Measurements from ENCODE around the gene ZFYVE16. TPM values are rescaled to one million over a fixed set of nuclear protein-coding genes. Genes with fewer than 3 reads are reported as not detected.
"Not testable (repeated sequence)": the region's sequence is repeated elsewhere in the genome, so short reads cannot be mapped to it uniquely, and the experiment has no call there.

The ZFYVE16 gene
- total and polyA plus RNA-seq, 11 donors = 10.3 to 53.2 (median 36.3) TPM

DNA sequence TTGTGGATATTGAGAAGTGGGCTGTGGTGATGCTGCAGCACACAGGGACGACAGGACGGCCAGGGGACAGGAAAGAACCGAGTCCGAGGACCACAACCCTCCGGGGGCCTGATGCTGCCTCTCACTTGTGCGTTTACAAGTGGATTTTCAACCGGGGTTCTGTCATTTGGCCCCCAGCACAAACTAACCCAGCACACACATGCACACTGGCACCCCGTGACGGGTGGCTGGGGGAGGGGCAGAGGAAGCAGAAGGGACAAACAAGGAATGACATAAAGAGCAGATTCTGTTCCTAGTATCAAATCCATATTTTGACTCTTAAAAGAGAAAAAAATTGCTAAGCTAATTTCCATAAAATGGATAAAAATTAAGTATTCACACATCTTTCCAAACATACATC lies 18.3 kb upstream of the ZFYVE16 start:
- TF ChIP-seq POLR2A (IDR thresholded peaks at IDR 0.05) (no peak), CTCF (IDR thresholded peaks at IDR 0.05) (no peak)
- Histone ChIP-seq H3K4me1 (peaks cover 0 to 6% (median 0%) of the 10 kb centered on the region in 12 donors), H3K9me3 (peaks cover 0 to 15% (median 2%) of the 10 kb centered on the region in 12 donors), H3K36me3 (no peaks in the 10 kb centered on the region), H3K27me3 (no peaks in the 10 kb centered on the region), H3K4me3 (peak overlapping the region in 2 of 12 donors; percentile 26 to 32), H3K27ac (no peak overlapping the region)
- peak in 4 of 5 donors; percentile 25 to 64 (median 50) for DNase-seq
- peak in 1 of 4 donors; percentile 54 for ATAC-seq
- intact Hi-C loops (cut with DNase I) = no loop called here
- 54 to 66% (median 60%) methylated on average over 9 of the region's 9 CpGs for WGBS, 4 donors

- intact Hi-C loops (cut with DNase I); H3K27me3 ChIP-seq; ATAC-seq; H3K4me1 ChIP-seq; DNase-seq; H3K4me3 ChIP-seq; H3K36me3 ChIP-seq; H3K27ac ChIP-seq: not testable (repeated sequence)
- H3K9me3 ChIP-seq = peaks cover 0 to 15% (median 2%) of the 10 kb centered on the region in 12 donors
- 60 to 68% (median 66%) methylated on average over 3 of the region's 3 CpGs for WGBS, 4 donors
Measured at GRCh38 chr5:80390413-80390812, 17.5 kb upstream of the ZFYVE16 start.

DNA sequence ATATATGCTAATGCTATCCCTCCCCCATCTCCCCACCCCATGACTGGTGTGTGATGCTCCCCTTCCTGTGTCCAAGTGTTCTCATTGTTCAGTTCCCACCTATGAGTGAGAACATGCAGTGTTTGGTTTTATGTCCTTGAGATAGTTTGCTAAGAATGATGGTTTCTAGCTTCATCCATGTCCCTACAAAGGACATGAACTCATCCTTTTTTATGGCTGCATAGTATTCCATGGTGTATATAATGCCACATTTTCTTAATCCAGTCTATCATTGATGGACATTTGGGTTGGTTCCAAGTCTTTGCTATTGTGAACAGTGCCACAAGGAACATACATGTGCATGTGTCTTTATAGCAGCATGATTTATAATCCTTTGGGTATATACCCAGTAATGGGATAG lies 16.6 kb upstream of the ZFYVE16 start:
- ATAC-seq; H3K4me3 ChIP-seq; H3K27ac ChIP-seq; H3K27me3 ChIP-seq; H3K36me3 ChIP-seq; DNase-seq; H3K4me1 ChIP-seq; intact Hi-C loops (cut with DNase I): not testable (repeated sequence)
- peaks cover 0 to 15% (median 2%) of the 10 kb centered on the region in 12 donors for H3K9me3 ChIP-seq

GRCh38 chr5:80399526-80400239 lies 8.2 kb upstream of the ZFYVE16 start:
- intact Hi-C loops (cut with DNase I) = loop anchor here in 1 of 10 donors (10.0 kb wide), 2 partner anchors 145 to 305 kb away; partner anchors contain the start of gene SERINC5
- Histone ChIP-seq H3K36me3 (no peaks in the 10 kb centered on the region), H3K27me3 (no peaks in the 10 kb centered on the region), H3K4me1 (peaks cover 0 to 25% (median 0%) of the 10 kb centered on the region in 12 donors), H3K4me3 (no peak overlapping the region), H3K27ac (peak overlapping the region in 1 of 12 donors; percentile 72), H3K9me3 (no peaks in the 10 kb centered on the region)
- 52 to 74% (median 62%) methylated on average over 1 of the region's 1 CpG for WGBS, 4 donors
- ATAC-seq (peak in 3 of 4 donors; percentile 53 to 62 (median 57)), DNase-seq (no peak)
- no peak for TF ChIP-seq CTCF (IDR thresholded peaks at IDR 0.05)
- TF ChIP-seq POLR2A (IDR thresholded peaks at IDR 0.05) = no peak

- not testable (repeated sequence) for DNase-seq, H3K4me3 ChIP-seq, H3K9me3 ChIP-seq, ATAC-seq, H3K36me3 ChIP-seq, H3K27me3 ChIP-seq
- H3K27ac ChIP-seq = peak overlapping the region in 1 of 12 donors; percentile 72
- peaks cover 0 to 25% (median 0%) of the 10 kb centered on the region in 12 donors for H3K4me1 ChIP-seq
- intact Hi-C loops (cut with DNase I) = loop anchor here in 1 of 10 donors (10.0 kb wide), 2 partner anchors 146 to 306 kb away; partner anchors contain the start of gene SERINC5
- WGBS, 4 donors = 86 to 98% (median 96%) methylated on average over 1 of the region's 1 CpG
Measured at GRCh38 chr5:80400368-80400767, 7.5 kb upstream of the ZFYVE16 start.

Data from heart left ventricle (tissue), 16 donors.